Liver (tissue), 3 donors: Measurements from ENCODE around the gene ACSF2.

Experiments
- FOXA1 ChIP-seq: IDR thresholded peaks from 2 replicates; pipeline ENCODE4 v1.6.1; 2016; ENCODE audit warnings: antibody characterized with exemption
- RAD21 ChIP-seq, 2 donors: IDR thresholded peaks; 2 replicates each; pipeline ENCODE4 v1.6.1; 2016; ENCODE audit warnings: antibody characterized with exemption in 2 of 2, mild to moderate bottlenecking in 2 of 2
- TAF1 ChIP-seq: conservative IDR thresholded peaks from 2 replicates; pipeline ENCODE4 v1.6.1; 2016; ENCODE audit warnings: antibody characterized with exemption, mild to moderate bottlenecking
- TF ChIP-seq, protein P1 (sequence below): fragments of 150-350 bp; IDR thresholded peaks from 2 replicates; pipeline ENCODE4 v1.5.1; 2017; ENCODE audit warnings: improper control_type of control experiment, low read depth, low read length; ENCODE audit not compliant: missing input control
- TF ChIP-seq, protein P2 (sequence below): IDR thresholded peaks from 2 replicates; pipeline ENCODE4 v1.6.1; 2016; ENCODE audit warnings: antibody characterized with exemption, mild to moderate bottlenecking
- TF ChIP-seq, protein P3 (sequence below): IDR thresholded peaks from 2 replicates; pipeline ENCODE4 v1.6.1; 2016; ENCODE audit warnings: antibody characterized with exemption
- donor health status: healthy.
- donor health status: healthy.

DNA sequence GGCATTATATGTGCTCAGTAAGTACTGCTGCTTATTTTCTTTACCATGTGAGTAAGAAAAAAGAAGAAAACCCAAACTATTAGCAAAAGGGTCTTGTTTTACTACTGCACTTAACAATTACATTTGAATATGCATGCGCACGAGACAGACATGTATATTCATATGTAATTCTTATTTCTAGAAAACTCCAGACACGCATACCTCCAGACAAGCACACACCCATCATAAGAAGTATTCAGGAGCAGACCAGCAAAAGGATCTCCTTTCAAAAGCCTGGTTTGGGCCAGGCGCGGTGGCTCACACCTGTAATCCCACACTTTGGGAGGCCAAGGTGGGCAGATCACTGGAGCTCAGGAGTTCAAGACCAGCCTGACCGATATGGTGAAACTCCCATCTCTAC, 36.5 kb upstream of the ACSF2 start:
- TF ChIP-seq, protein P1, sequence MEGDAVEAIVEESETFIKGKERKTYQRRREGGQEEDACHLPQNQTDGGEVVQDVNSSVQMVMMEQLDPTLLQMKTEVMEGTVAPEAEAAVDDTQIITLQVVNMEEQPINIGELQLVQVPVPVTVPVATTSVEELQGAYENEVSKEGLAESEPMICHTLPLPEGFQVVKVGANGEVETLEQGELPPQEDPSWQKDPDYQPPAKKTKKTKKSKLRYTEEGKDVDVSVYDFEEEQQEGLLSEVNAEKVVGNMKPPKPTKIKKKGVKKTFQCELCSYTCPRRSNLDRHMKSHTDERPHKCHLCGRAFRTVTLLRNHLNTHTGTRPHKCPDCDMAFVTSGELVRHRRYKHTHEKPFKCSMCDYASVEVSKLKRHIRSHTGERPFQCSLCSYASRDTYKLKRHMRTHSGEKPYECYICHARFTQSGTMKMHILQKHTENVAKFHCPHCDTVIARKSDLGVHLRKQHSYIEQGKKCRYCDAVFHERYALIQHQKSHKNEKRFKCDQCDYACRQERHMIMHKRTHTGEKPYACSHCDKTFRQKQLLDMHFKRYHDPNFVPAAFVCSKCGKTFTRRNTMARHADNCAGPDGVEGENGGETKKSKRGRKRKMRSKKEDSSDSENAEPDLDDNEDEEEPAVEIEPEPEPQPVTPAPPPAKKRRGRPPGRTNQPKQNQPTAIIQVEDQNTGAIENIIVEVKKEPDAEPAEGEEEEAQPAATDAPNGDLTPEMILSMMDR, result no peak
- TF ChIP-seq, protein P2, sequence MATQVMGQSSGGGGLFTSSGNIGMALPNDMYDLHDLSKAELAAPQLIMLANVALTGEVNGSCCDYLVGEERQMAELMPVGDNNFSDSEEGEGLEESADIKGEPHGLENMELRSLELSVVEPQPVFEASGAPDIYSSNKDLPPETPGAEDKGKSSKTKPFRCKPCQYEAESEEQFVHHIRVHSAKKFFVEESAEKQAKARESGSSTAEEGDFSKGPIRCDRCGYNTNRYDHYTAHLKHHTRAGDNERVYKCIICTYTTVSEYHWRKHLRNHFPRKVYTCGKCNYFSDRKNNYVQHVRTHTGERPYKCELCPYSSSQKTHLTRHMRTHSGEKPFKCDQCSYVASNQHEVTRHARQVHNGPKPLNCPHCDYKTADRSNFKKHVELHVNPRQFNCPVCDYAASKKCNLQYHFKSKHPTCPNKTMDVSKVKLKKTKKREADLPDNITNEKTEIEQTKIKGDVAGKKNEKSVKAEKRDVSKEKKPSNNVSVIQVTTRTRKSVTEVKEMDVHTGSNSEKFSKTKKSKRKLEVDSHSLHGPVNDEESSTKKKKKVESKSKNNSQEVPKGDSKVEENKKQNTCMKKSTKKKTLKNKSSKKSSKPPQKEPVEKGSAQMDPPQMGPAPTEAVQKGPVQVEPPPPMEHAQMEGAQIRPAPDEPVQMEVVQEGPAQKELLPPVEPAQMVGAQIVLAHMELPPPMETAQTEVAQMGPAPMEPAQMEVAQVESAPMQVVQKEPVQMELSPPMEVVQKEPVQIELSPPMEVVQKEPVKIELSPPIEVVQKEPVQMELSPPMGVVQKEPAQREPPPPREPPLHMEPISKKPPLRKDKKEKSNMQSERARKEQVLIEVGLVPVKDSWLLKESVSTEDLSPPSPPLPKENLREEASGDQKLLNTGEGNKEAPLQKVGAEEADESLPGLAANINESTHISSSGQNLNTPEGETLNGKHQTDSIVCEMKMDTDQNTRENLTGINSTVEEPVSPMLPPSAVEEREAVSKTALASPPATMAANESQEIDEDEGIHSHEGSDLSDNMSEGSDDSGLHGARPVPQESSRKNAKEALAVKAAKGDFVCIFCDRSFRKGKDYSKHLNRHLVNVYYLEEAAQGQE, result no peak
- TF ChIP-seq RAD21 (IDR thresholded peaks at IDR 0.05) (no peak), TAF1 (no peak), FOXA1 (no peak)
- TF ChIP-seq, protein P3, sequence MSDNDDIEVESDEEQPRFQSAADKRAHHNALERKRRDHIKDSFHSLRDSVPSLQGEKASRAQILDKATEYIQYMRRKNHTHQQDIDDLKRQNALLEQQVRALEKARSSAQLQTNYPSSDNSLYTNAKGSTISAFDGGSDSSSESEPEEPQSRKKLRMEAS, result no peak
